ENCODE results near the gene FBXL20. TPM values are rescaled to one million over a fixed set of nuclear protein-coding genes. Genes with fewer than 3 reads are reported as not detected.
A peak's percentile ranks its signal among the peaks of the same experiment; 100 is the strongest.

FBXL20 gene
- total and polyA plus RNA-seq, 2 of the 8 experiments (the other 6 are each of a cell fraction or from before 2014, with no cell fraction given): 5.5 to 11.0 TPM

GRCh38 chr17:39212195-39212810, 189.1 kb downstream of the FBXL20 start (continued):
- TF ChIP-seq CHD7 (IDR thresholded peaks at IDR 0.05; ENCODE audit: insufficient replicate concordance, low read length): no peak
- TF ChIP-seq KDM1A (IDR thresholded peaks at IDR 0.05; ENCODE audit: borderline replicate concordance, low read length): 0 out of 2 replicates have a peak, but pooled peaks have one; percentile 57

All from H1 (cell line).